ENCODE results near the gene PCDHGA2. TPM values are rescaled to one million over a fixed set of nuclear protein-coding genes. Genes with fewer than 3 reads are reported as not detected.
A peak's percentile ranks its signal among the peaks of the same experiment; 100 is the strongest.
"Not testable (repeated sequence)": the region's sequence is repeated elsewhere in the genome, so short reads cannot be mapped to it uniquely, and the experiment has no call there.

Gene PCDHGA2
- total RNA-seq, 1 experiment from 2014 or later = 1.1 TPM

DNA sequence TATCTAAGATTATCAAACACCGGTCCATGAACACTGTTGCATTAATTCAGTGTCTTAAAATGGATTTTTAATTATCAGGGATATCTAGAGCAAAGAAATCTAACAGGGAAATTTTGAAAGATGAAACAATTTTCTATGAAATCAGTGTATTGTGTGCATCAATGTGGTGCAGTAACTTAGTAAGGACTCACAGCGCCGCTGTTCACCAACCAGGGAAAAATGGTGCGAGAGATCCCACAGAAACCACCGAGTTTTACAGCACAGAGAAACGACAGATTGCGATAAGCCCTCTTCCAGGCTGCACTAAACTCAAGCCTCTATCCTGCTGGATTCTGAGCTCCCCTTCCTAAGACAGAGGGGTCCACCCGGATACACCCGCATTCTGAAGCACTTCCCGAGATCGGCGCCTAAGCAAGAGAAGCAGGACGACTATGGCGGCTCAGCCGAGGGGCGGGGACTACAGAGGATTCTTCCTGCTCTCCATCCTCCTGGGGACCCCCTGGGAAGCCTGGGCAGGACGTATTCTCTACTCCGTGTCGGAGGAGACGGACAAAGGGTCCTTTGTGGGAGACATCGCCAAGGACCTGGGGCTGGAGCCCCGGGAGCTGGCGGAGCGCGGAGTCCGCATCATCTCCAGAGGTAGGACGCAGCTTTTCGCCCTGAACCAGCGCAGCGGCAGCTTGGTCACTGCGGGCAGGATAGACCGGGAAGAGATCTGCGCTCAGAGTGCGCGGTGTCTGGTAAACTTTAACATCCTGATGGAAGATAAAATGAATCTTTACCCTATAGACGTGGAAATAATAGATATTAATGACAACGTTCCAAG lies 44.1 kb downstream of the PCDHGA2 start, which contains the start of gene PCDHGA7:
Gene PCDHGA7, plus strand, starts transcription at position 274 of the 826 bp plus-strand sequence. Its CDS starts 158 bp downstream, at position 432.
- no peak for DNase-seq (ENCODE audit: low read depth)

- DNase-seq (ENCODE audit: low read depth) = no peak
These were observed 44.8 kb downstream of the PCDHGA2 start for GRCh38 chr5:141383345-141383744.

- DNase-seq (ENCODE audit: low read depth) = no peak
These were observed 46.1 kb downstream of the PCDHGA2 start for GRCh38 chr5:141384471-141385267.

GRCh38 chr5:141387557-141388311 lies 49.2 kb downstream of the PCDHGA2 start, which contains the start of gene PCDHGB4:
TSS of gene PCDHGB4 (plus strand) at chr5:141387698. CDS start at chr5:141387885, 187 bp downstream.
- DNase-seq (ENCODE audit: low read depth) = not testable (repeated sequence)

DNA sequence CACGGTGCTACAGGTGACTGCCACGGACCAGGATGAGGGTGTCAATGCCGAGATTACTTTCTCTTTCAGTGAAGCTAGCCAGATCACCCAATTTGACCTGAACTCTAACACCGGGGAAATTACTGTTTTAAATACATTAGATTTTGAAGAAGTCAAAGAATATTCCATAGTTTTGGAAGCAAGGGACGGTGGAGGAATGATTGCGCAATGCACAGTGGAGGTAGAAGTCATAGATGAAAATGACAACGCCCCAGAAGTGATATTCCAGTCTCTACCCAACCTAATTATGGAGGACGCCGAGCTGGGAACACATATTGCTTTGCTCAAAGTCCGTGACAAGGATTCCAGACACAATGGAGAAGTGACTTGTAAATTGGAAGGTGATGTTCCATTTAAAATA lies 50.1 kb downstream of the PCDHGA2 start:
- DNase-seq (ENCODE audit: low read depth) = no peak

DNA sequence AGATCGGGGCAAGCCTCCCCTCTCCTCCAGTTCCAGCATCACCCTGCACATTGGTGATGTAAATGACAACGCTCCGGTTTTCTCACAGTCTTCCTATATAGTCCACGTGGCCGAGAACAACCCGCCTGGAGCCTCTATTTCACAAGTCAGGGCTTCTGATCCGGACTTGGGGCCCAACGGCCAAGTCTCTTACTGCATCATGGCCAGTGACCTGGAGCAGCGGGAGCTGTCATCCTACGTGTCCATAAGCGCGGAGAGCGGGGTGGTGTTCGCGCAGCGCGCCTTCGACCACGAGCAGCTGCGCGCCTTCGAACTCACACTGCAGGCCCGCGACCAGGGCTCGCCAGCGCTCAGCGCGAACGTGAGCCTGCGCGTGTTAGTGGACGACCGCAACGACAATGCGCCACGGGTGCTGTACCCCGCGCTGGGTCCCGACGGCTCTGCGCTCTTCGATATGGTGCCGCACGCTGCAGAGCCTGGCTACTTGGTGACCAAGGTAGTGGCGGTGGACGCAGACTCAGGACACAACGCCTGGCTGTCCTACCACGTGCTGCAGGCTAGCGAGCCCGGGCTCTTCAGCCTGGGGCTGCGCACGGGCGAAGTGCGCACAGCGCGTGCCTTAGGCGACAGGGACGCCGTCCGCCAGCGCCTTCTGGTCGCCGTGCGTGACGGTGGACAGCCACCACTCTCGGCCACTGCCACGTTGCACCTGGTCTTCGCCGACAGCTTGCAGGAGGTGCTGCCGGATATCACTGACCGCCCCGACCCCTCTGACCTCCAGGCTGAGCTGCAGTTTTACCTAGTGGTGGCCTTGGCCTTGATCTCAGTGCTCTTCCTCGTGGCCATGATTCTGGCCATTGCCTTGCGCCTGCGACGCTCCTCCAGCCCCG lies 50.8 kb downstream of the PCDHGA2 start:
- DNase-seq (ENCODE audit: low read depth) = no peak

- peak; percentile 20 for DNase-seq (ENCODE audit: low read depth)
These were observed 54.1 kb downstream of the PCDHGA2 start, which contains the start of gene PCDHGA8 for GRCh38 chr5:141392429-141393198. TSS of gene PCDHGA8 (plus strand) at chr5:141392633. CDS start at chr5:141392814, 181 bp downstream.

Other genes starting within 250 kb of the PCDHGA2 start
- gene PCDHB2, start 244.1 kb upstream of the PCDHGA2 start, total RNA-seq (2014; rRNA removed) = 10.7 and 13.4 TPM in 2 replicates
- gene PCDHB3, start 238.3 kb upstream of the PCDHGA2 start, total RNA-seq (2014; rRNA removed) = 2.0 and 2.4 TPM in 2 replicates
- 1.8 and 1.9 TPM in 2 replicates for gene PCDHB4, start 216.9 kb upstream of the PCDHGA2 start, total RNA-seq (2014; rRNA removed)
- 0.63 and 1.1 TPM in 2 replicates for gene PCDHB5, start 203.6 kb upstream of the PCDHGA2 start, total RNA-seq (2014; rRNA removed)
- 0.34 and 0.38 TPM in 2 replicates for gene PCDHB6, start 188.7 kb upstream of the PCDHGA2 start, total RNA-seq (2014; rRNA removed)
- 2.0 and 3.4 TPM in 2 replicates for gene PCDHB7, start 166.1 kb upstream of the PCDHGA2 start, total RNA-seq (2014; rRNA removed)
- 9.6 and 12.3 TPM in 2 replicates for gene PCDHB8, start 161.0 kb upstream of the PCDHGA2 start, total RNA-seq (2014; rRNA removed)
- gene PCDHB16, start 156.4 kb upstream of the PCDHGA2 start, total RNA-seq (2014; rRNA removed) = 10.4 and 12.2 TPM in 2 replicates
- 2.8 and 3.1 TPM in 2 replicates for gene PCDHB9, start 151.6 kb upstream of the PCDHGA2 start, total RNA-seq (2014; rRNA removed)
- 2.4 and 2.8 TPM in 2 replicates for gene PCDHB10, start 146.4 kb upstream of the PCDHGA2 start, total RNA-seq (2014; rRNA removed)
- 0.77 and 1.5 TPM in 2 replicates for gene PCDHB11, start 139.1 kb upstream of the PCDHGA2 start, total RNA-seq (2014; rRNA removed)
- gene PCDHB12, start 130.0 kb upstream of the PCDHGA2 start, total RNA-seq (2014; rRNA removed) = 3.1 and 3.6 TPM in 2 replicates
- 3.5 and 5.1 TPM in 2 replicates for gene PCDHB13, start 124.8 kb upstream of the PCDHGA2 start, total RNA-seq (2014; rRNA removed)
- gene PCDHB14, start 115.4 kb upstream of the PCDHGA2 start, total RNA-seq (2014; rRNA removed) = 4.3 and 4.9 TPM in 2 replicates
- 3.8 TPM in 2 replicates for gene PCDHB15, start 93.4 kb upstream of the PCDHGA2 start, total RNA-seq (2014; rRNA removed)
- gene SLC25A2, start 34.7 kb upstream of the PCDHGA2 start, total RNA-seq (2014; rRNA removed) = 0.17 TPM in 1 of 2 replicates, not detected in the other
- 65.1 and 67.6 TPM in 2 replicates for gene TAF7, start 18.0 kb upstream of the PCDHGA2 start, total RNA-seq (2014; rRNA removed)
- gene PCDHGA1, start 8.2 kb upstream of the PCDHGA2 start, total RNA-seq (2014; rRNA removed) = 5.3 and 7.1 TPM in 2 replicates
- gene PCDHGA3, start 5.1 kb downstream of the PCDHGA2 start, total RNA-seq (2014; rRNA removed) = 0.57 TPM in 1 of 2 replicates, not detected in the other
- 6.8 and 8.1 TPM in 2 replicates for gene PCDHGB1, start 11.3 kb downstream of the PCDHGA2 start, total RNA-seq (2014; rRNA removed)
- gene PCDHGA4, start 16.3 kb downstream of the PCDHGA2 start, total RNA-seq (2014; rRNA removed) = 3.9 and 4.4 TPM in 2 replicates
- gene PCDHGB2, start 21.2 kb downstream of the PCDHGA2 start, total RNA-seq (2014; rRNA removed) = 9.0 and 12.5 TPM in 2 replicates
- gene PCDHGA5, start 25.4 kb downstream of the PCDHGA2 start, total RNA-seq (2014; rRNA removed) = 0.98 and 1.5 TPM in 2 replicates
- 1.4 and 1.6 TPM in 2 replicates for gene PCDHGB3, start 31.5 kb downstream of the PCDHGA2 start, total RNA-seq (2014; rRNA removed)
- 0.77 and 0.98 TPM in 2 replicates for gene PCDHGA6, start 35.1 kb downstream of the PCDHGA2 start, total RNA-seq (2014; rRNA removed)
- gene PCDHGA7, start 44.0 kb downstream of the PCDHGA2 start, total RNA-seq (2014; rRNA removed) = 0.57 and 0.77 TPM in 2 replicates
- gene PCDHGB4, start 48.9 kb downstream of the PCDHGA2 start, total RNA-seq (2014; rRNA removed) = 0.69 and 0.71 TPM in 2 replicates
- gene PCDHGA8, start 53.9 kb downstream of the PCDHGA2 start, total RNA-seq (2014; rRNA removed) = 0.26 and 0.75 TPM in 2 replicates
- gene PCDHGB5, start 59.2 kb downstream of the PCDHGA2 start, total RNA-seq (2014; rRNA removed) = 0.52 and 2.1 TPM in 2 replicates
- gene PCDHGA9, start 64.0 kb downstream of the PCDHGA2 start, total RNA-seq (2014; rRNA removed) = 0.64 and 0.75 TPM in 2 replicates
- gene PCDHGB6, start 69.3 kb downstream of the PCDHGA2 start, total RNA-seq (2014; rRNA removed) = 0.32 and 0.40 TPM in 2 replicates
- gene PCDHGA10, start 74.2 kb downstream of the PCDHGA2 start, total RNA-seq (2014; rRNA removed) = 17.4 and 21.4 TPM in 2 replicates
- 0.52 and 0.83 TPM in 2 replicates for gene PCDHGB7, start 78.9 kb downstream of the PCDHGA2 start, total RNA-seq (2014; rRNA removed)
- 0.64 and 0.75 TPM in 2 replicates for gene PCDHGA11, start 82.3 kb downstream of the PCDHGA2 start, total RNA-seq (2014; rRNA removed)
- 6.1 and 6.9 TPM in 2 replicates for gene PCDHGA12, start 91.7 kb downstream of the PCDHGA2 start, total RNA-seq (2014; rRNA removed)
- gene PCDHGC3, start 137.2 kb downstream of the PCDHGA2 start, total RNA-seq (2014; rRNA removed) = 96.0 and 98.3 TPM in 2 replicates
- 0.69 and 0.83 TPM in 2 replicates for gene PCDHGC4, start 146.3 kb downstream of the PCDHGA2 start, total RNA-seq (2014; rRNA removed)
- 1.7 and 2.0 TPM in 2 replicates for gene PCDHGC5, start 150.3 kb downstream of the PCDHGA2 start, total RNA-seq (2014; rRNA removed)